Measurements from ENCODE around the gene CIRBP. TPM values are rescaled to one million over a fixed set of nuclear protein-coding genes. Genes with fewer than 3 reads are reported as not detected.

The CIRBP gene
- total RNA-seq, 1 donor from 2014 or later, result 462 TPM

DNA sequence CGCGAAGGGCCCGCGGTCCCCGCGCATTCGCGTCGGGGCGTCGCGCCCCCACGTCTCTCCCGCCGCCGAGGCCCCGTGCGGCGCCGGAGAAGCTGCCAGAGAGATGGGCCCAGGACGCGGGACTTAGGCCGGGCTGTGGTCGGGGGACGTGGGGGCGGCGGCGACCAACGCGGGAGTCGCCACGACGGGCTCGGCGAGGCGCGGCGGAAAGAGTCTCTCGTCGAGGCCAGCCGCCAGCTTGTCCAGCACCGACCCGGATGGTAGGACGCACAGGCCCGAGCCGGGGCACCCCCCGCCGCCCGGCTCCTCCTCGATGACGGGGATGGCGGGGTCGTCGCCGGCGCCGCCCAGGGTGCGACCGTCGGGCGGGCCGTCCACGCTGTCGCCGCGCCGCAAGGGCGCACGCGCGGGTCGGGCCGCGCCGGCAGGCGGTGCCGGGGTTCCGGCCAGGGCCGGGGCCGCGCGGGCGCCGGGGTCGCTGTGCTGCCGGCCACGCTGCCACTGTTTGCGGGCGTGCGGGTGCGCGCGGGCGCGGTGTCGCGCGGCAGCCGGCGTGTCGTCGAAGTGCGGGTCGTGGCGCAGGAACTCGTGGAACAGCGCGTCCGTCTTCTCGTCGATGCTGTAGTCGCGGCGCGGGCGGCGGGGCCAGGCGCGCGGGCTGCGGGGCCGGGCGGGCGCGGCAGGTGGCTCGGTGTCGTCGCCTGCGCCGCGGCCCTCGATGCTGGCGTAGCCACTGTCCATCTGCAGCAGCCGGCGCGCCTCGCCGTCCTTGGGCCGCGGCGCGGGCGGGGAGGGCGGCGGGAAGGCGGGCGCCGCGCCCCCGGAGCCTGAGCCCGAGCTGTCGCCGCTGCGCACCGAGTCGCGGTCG, 39.8 kb upstream of the CIRBP start:
- TF ChIP-seq, protein P1, sequence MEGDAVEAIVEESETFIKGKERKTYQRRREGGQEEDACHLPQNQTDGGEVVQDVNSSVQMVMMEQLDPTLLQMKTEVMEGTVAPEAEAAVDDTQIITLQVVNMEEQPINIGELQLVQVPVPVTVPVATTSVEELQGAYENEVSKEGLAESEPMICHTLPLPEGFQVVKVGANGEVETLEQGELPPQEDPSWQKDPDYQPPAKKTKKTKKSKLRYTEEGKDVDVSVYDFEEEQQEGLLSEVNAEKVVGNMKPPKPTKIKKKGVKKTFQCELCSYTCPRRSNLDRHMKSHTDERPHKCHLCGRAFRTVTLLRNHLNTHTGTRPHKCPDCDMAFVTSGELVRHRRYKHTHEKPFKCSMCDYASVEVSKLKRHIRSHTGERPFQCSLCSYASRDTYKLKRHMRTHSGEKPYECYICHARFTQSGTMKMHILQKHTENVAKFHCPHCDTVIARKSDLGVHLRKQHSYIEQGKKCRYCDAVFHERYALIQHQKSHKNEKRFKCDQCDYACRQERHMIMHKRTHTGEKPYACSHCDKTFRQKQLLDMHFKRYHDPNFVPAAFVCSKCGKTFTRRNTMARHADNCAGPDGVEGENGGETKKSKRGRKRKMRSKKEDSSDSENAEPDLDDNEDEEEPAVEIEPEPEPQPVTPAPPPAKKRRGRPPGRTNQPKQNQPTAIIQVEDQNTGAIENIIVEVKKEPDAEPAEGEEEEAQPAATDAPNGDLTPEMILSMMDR (IDR thresholded peaks at IDR 0.05; ENCODE audit: unreplicated experiment), result no peak
- Mint-ChIP-seq H3K27ac (no peak overlapping the region), H3K9me3 (ENCODE audit: low read depth) (no peaks in the 10 kb centered on the region), H3K4me1 (ENCODE audit: low read depth) (no peaks in the 10 kb centered on the region), H3K36me3 (ENCODE audit: insufficient read depth) (peaks cover 7% of the 10 kb centered on the region), H3K27me3 (no peaks in the 10 kb centered on the region), H3K4me3 (ENCODE audit: low read depth) (no peak overlapping the region)
- no peak for DNase-seq (ENCODE audit: low spot score, unreplicated experiment)

DNA sequence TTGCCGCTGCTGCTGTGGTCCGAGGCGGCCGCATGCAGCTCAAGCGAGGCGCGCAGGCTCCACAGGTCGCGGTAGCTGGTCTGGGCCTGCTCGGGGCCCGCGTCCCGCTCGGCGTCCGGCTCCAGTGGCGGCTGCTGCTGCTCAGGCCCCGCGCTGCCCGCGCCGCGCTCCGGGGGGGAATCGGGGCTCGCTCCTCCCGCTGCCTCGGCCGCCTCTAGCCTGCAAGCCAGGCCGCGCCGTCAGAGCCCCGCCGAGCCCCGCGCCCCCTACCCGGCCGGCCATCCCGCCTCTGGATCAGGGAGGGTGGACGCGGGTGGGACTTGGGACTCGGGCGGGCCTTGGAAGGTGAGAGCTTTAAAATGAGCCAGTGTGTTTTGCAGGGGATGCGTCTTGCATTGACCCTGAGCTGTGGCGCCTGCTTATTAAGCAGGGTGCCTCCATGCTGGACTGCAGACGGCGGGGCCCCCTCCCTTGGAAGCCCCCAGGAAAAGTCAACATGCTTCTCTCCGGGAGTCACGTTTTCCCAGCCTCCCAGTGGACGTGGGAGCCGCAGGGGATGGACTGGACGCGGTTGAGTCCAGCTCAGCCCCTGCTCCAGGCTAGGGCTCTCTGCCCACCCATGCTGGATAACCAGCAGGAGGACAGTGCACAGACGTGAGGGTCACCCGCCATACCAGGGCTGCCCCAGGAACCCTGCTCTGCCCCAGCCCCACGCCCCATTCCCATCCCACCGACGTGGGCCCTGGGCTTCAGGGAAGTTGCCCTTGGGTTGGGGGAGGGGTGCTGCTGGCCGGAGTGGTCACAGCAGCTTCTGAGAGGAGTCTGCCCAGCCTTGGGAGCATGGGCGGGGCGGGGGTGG, 39.0 kb upstream of the CIRBP start:
- DNase-seq (ENCODE audit: low spot score, unreplicated experiment), result no peak
- Mint-ChIP-seq H3K4me3 (ENCODE audit: low read depth) (no peak overlapping the region), H3K9me3 (ENCODE audit: low read depth) (no peaks in the 10 kb centered on the region), H3K27me3 (no peaks in the 10 kb centered on the region), H3K36me3 (ENCODE audit: insufficient read depth) (peaks cover 7% of the 10 kb centered on the region), H3K27ac (no peak overlapping the region), H3K4me1 (ENCODE audit: low read depth) (no peaks in the 10 kb centered on the region)
- TF ChIP-seq, protein P1 (IDR thresholded peaks at IDR 0.05; ENCODE audit: unreplicated experiment), result no peak

DNA sequence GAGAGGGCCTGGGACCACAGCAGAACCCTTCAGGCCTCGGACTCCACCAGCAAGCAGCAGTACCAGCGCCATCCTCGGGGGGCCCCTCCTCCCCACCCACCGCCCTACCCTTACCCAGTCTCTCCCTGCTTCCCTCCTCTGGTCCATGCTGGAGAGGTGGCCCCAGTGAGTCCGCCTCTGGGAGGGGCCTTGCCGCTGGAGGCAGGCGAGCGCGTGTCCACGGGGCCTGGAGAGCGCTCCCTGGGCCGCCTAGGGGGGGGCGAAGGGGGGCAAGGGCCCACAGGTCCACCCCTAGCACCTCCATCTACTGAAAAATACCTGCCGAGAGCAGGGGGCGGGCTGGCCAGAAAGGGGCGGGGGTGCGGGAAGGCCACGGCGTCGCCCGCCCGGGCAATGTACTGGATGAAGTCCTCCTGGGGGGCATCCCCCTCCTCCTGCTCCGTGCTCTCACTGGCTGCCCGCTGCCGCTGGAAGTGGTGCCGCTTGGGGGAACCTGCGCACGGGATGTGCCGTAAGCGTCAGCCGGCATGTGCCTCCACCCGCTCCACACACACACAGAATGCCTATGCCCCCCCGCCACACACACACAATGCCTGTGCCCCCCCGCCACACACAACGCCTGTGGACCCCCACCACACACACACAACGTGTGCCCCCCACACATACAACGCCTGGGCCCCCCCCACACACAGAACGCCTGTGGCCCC, 38.2 kb upstream of the CIRBP start:
- Mint-ChIP-seq H3K27ac (no peak overlapping the region), H3K4me3 (ENCODE audit: low read depth) (no peak overlapping the region), H3K9me3 (ENCODE audit: low read depth) (no peaks in the 10 kb centered on the region), H3K4me1 (ENCODE audit: low read depth) (no peaks in the 10 kb centered on the region), H3K36me3 (ENCODE audit: insufficient read depth) (peaks cover 7% of the 10 kb centered on the region), H3K27me3 (no peaks in the 10 kb centered on the region)
- TF ChIP-seq, protein P1 (IDR thresholded peaks at IDR 0.05; ENCODE audit: unreplicated experiment), result no peak
- no peak for DNase-seq (ENCODE audit: low spot score, unreplicated experiment)

DNA sequence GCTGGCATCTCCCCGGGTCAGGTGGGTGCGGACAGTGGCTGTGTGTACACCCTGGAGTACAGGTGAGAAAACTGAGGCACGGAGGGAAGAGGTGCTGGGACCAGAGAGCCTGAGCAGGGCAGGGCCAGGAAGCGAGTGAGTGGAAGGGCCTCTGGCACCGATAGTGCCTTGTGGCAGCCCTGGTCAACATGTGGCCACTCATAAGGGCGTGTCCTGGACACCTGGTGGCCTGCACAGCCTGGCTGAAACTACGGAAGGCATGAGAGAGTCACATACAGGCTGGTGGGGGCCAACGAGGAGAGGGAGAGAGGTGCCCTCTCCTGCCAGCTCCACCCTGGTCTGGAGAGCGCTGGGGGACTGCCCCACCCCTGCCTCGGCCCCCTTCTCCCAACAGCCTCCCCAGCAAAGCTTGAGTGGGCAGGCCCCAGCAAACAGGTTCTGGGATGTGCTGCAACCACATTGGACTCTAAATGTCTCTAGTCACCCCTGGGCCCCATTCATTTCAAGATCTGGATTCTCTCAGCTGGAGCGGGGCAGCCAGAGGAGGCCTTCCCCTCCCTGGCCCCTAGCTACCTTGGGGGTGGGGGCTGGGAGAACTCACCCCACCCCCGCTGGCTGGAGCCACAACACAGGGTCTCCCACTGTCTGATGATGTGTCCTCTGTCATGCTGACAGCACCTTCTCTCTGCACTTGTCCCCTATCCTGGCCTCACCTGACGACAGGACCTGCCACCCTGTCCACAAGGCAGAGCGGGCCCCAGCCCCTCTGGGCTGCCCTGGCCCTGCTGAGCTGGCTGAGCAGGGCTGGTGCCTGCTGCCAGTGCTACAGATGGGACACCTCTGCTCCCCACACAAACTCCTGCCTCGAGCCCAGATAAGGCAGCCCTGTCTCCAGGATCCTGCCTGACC, 37.1 kb upstream of the CIRBP start:
- Mint-ChIP-seq H3K27ac (no peak overlapping the region), H3K4me3 (ENCODE audit: low read depth) (no peak overlapping the region), H3K9me3 (ENCODE audit: low read depth) (no peaks in the 10 kb centered on the region), H3K4me1 (ENCODE audit: low read depth) (no peaks in the 10 kb centered on the region), H3K36me3 (ENCODE audit: insufficient read depth) (peaks cover 7% of the 10 kb centered on the region), H3K27me3 (no peaks in the 10 kb centered on the region)
- TF ChIP-seq, protein P1 (IDR thresholded peaks at IDR 0.05; ENCODE audit: unreplicated experiment), result no peak
- no peak for DNase-seq (ENCODE audit: low spot score, unreplicated experiment)

Data from progenitor cell of endocrine pancreas (in vitro differentiated cells).